Spleen (tissue), 7 donors: ENCODE data around the gene NFIX.

Experiments
- CTCF ChIP-seq, 11 experiments: fragments of 200-600 bp in 7 of 11; fragments of 450-650 bp in 4 of 11; sonication (generic) in 4 of 11; IDR thresholded peaks in 8 of 11; conservative IDR thresholded peaks in 3 of 11; 1 replicate in 7 of 11; 2 replicates in 4 of 11; pipeline versions ENCODE4 v1.4.0 to v1.8.0; 2016 to 2021; ENCODE audit warnings: antibody characterized with exemption in 11 of 11, inconsistent platforms in 4 of 11, mild to moderate bottlenecking in 1 of 11
- POLR2A ChIP-seq, 3 donors: fragments of 450-650 bp; IDR thresholded peaks; one replicate each; pipeline ENCODE4 v1.5.1; 2017; ENCODE audit warnings: antibody characterized with exemption in 3 of 3, mild to moderate bottlenecking in 1 of 3
- POLR2AphosphoS5 ChIP-seq, 3 donors: sonication (generic); formaldehyde crosslinking; IDR thresholded peaks; one replicate each; pipeline ENCODE4 v1.5.1; 2017; ENCODE audit warnings: antibody characterized with exemption in 3 of 3
- donor health status: DM: no; HTN: no; CAD: no; lungs with moderate emphysema.
- donor health status: DM: no; HTN: no; CAD: no.
- donor health status: DM: no; HTN: no; CAD: no.

- no peak for TF ChIP-seq CTCF (IDR thresholded peaks at IDR 0.05 in 8 of 11, conservative IDR thresholded peaks at IDR 0.05 in 3 of 11)
- TF ChIP-seq POLR2A (IDR thresholded peaks at IDR 0.05) = no peak
- no peak for TF ChIP-seq POLR2AphosphoS5 (IDR thresholded peaks at IDR 0.05)
Measured at GRCh38 chr19:13132471-13133180, 137.4 kb downstream of the NFIX start.
